Prostate gland (tissue), 2 donors: ENCODE data around the gene CDCA3. TPM values are rescaled to one million over a fixed set of nuclear protein-coding genes. Genes with fewer than 3 reads are reported as not detected.

ENCODE experiments used
- DNase-seq: peaks from one replicate; pipeline ENCODE4 v3.0.0-alpha.2; 2019; ENCODE audit warnings: low spot score
- H3K27ac ChIP-seq, 2 donors: fragments of 200-600 bp; sonication (generic); 2 replicates each; pipeline ENCODE4 v1.5.1; 2017 to 2019
- H3K27me3 ChIP-seq: fragments of 200-600 bp; sonication (generic); replicated peaks from 2 replicates; pipeline ENCODE4 v1.5.1; 2019; ENCODE audit not compliant: insufficient read depth
- H3K36me3 ChIP-seq, 2 donors: fragments of 200-600 bp; sonication (generic); 1 replicate in 1 of 2; 2 replicates in 1 of 2; pipeline versions ENCODE4 v1.5.1 to v1.8.1; 2017 to 2019
- H3K4me1 ChIP-seq: fragments of 200-600 bp; sonication (generic); replicated peaks from 2 replicates; pipeline ENCODE4 v1.5.1; 2019
- H3K4me3 ChIP-seq, 2 donors: fragments of 200-600 bp; sonication (generic); 2 replicates each; pipeline ENCODE4 v1.5.1; 2017 to 2019
- H3K9me3 ChIP-seq: fragments of 200-600 bp; sonication (generic); 2 replicates; pipeline ENCODE4 v1.5.1; 2017
- POLR2A ChIP-seq: fragments of 450-650 bp; IDR thresholded peaks from one replicate; pipeline ENCODE4 v1.6.1; 2016; ENCODE audit warnings: antibody characterized with exemption, mild to moderate bottlenecking
- POLR2AphosphoS5 ChIP-seq: sonication (generic); formaldehyde crosslinking; IDR thresholded peaks from one replicate; pipeline ENCODE4 v1.6.1; 2017; ENCODE audit warnings: antibody characterized with exemption
- WGBS: methylation state at CpG from one replicate; pipeline ENCODE4 v1.1.5; 2018; 5-methylcytosine and 5-hydroxymethylcytosine counted together
- intact Hi-C: fragments of 100-400 bp; cut with DNase I; formaldehyde crosslinking; loops from one replicate; pipeline ENCODE4 v1.14.2; 2022
- total RNA-seq, 2 donors: library from RNA; depleted of rRNA; stranded (reverse); fragments of >200 nt; gene quantifications; one replicate each; pipeline ENCODE4 v1.1.0, GENCODE V29; 2016
- TF ChIP-seq, protein P1 (sequence below), 4 experiments: fragments of 200-600 bp in 2 of 4; fragments of 450-650 bp in 2 of 4; sonication (generic) in 2 of 4; IDR thresholded peaks; 1 replicate in 3 of 4; 2 replicates in 1 of 4; pipeline ENCODE4 v1.5.1; 2016 to 2019; ENCODE audit warnings: antibody characterized with exemption in 4 of 4, mild to moderate bottlenecking in 2 of 4, moderate library complexity in 2 of 4

CDCA3 gene
- total RNA-seq, 2 donors from 2014 or later = 1.7 to 16.2 TPM

DNA sequence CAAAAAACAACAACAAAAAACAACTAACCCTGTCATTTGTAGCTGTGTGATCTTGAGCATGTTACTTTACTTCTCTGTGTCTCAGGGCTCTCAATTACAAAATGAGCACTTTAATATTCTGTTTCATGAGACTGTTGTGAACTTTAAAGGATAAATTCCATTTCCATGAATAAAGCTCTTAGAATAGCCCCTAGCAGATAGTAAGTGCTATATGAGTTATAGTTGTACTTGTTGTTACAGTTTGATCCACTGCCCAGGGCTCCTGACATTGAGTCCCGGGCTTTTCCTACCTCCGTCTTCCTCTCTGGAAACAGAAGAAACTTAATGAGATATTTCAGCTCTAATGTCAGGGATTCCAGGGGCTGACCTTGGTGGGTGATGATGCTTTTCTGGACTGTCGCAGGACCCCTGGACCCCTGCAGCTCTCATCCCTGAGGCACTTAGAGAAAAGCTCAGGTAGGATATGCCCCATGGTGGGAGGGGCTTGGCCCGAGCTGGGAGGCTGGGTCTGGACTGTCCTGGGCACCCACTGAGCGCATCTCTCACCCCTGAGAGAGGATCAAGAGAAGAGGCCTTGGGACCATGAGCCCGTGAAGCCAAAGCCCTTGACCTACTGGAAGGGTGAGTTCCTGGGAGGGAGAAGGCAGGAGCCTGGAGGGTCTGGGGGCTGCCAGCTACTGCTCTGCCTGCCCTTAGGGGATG is 17.7 kb downstream of the CDCA3 start:
- Histone ChIP-seq H3K4me1 (no peaks in the 10 kb centered on the region), H3K27me3 (no peaks in the 10 kb centered on the region), H3K27ac (no peak overlapping the region), H3K9me3 (no peaks in the 10 kb centered on the region), H3K36me3 (peaks cover 0 to 4% of the 10 kb centered on the region in 2 donors), H3K4me3 (no peak overlapping the region)
- no peak for DNase-seq
- WGBS = 56% methylated on average over 6 of the region's 6 CpGs
- TF ChIP-seq, protein P1, sequence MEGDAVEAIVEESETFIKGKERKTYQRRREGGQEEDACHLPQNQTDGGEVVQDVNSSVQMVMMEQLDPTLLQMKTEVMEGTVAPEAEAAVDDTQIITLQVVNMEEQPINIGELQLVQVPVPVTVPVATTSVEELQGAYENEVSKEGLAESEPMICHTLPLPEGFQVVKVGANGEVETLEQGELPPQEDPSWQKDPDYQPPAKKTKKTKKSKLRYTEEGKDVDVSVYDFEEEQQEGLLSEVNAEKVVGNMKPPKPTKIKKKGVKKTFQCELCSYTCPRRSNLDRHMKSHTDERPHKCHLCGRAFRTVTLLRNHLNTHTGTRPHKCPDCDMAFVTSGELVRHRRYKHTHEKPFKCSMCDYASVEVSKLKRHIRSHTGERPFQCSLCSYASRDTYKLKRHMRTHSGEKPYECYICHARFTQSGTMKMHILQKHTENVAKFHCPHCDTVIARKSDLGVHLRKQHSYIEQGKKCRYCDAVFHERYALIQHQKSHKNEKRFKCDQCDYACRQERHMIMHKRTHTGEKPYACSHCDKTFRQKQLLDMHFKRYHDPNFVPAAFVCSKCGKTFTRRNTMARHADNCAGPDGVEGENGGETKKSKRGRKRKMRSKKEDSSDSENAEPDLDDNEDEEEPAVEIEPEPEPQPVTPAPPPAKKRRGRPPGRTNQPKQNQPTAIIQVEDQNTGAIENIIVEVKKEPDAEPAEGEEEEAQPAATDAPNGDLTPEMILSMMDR (IDR thresholded peaks at IDR 0.05) = no peak
- TF ChIP-seq POLR2A (no peak), POLR2AphosphoS5 (no peak)
- intact Hi-C loops = no loop called here

- Histone ChIP-seq H3K36me3 (peaks cover 0 to 4% of the 10 kb centered on the region in 2 donors), H3K4me3 (no peak overlapping the region), H3K27me3 (no peaks in the 10 kb centered on the region), H3K4me1 (no peaks in the 10 kb centered on the region), H3K27ac (no peak overlapping the region), H3K9me3 (no peaks in the 10 kb centered on the region)
- intact Hi-C loops = no loop called here
- 94% methylated on average over 4 of the region's 4 CpGs for WGBS
- DNase-seq = no peak
- TF ChIP-seq POLR2AphosphoS5 (no peak), POLR2A (no peak)
- TF ChIP-seq, protein P1 (IDR thresholded peaks at IDR 0.05) = no peak
These were observed 19.0 kb downstream of the CDCA3 start for GRCh38 chr12:6832125-6832524.

- TF ChIP-seq POLR2A (no peak), POLR2AphosphoS5 (no peak)
- TF ChIP-seq, protein P1 (IDR thresholded peaks at IDR 0.05) = no peak
- no peaks in the 10 kb centered on the region for H3K9me3 ChIP-seq
- WGBS = 86% methylated on average over 12 of the region's 12 CpGs
- intact Hi-C loops = no loop called here
- peaks cover 0 to 4% of the 10 kb centered on the region in 2 donors for H3K36me3 ChIP-seq
- H3K4me3 ChIP-seq = no peak overlapping the region
- no peak for DNase-seq
- H3K27ac ChIP-seq = no peak overlapping the region
- H3K27me3 ChIP-seq = no peaks in the 10 kb centered on the region
- no peaks in the 10 kb centered on the region for H3K4me1 ChIP-seq
These were observed 19.6 kb downstream of the CDCA3 start for GRCh38 chr12:6831450-6831995.

- H3K4me3 ChIP-seq = no peak overlapping the region
- intact Hi-C loops = no loop called here
- H3K27me3 ChIP-seq = no peaks in the 10 kb centered on the region
- H3K27ac ChIP-seq = no peak overlapping the region
- DNase-seq = no peak
- no peaks in the 10 kb centered on the region for H3K4me1 ChIP-seq
- TF ChIP-seq POLR2AphosphoS5 (no peak), POLR2A (no peak)
- TF ChIP-seq, protein P1 (IDR thresholded peaks at IDR 0.05) = no peak
- WGBS = 81% methylated on average over 3 of the region's 6 CpGs
- H3K36me3 ChIP-seq = peaks cover 0 to 4% of the 10 kb centered on the region in 2 donors
- H3K9me3 ChIP-seq = no peaks in the 10 kb centered on the region
These were observed 20.1 kb downstream of the CDCA3 start for GRCh38 chr12:6830999-6831398.
